PC-9 (cell line): ENCODE measurements around the gene OPN4.

Experiments
- CTCF ChIP-seq: fragments of 200-600 bp; sonication (generic); conservative IDR thresholded peaks from 2 replicates; pipeline ENCODE4 v1.6.1; 2017; ENCODE audit warnings: mixed run types, antibody characterized with exemption, mild to moderate bottlenecking, moderate library complexity
- EZH2 ChIP-seq: fragments of 200-600 bp; sonication (generic); IDR thresholded peaks from 2 replicates; pipeline ENCODE4 v1.8.0; 2017; ENCODE audit warnings: antibody characterized with exemption, low read depth

- TF ChIP-seq CTCF (no peak), EZH2 (no peak)
Measured at GRCh38 chr10:86652361-86653202, 1.8 kb upstream of the OPN4 start.
